HG02759 (cell line): ENCODE data around the gene KLF7.

Source experiments
- ATAC-seq: cut with Tn5 transposase; IDR thresholded peaks from one replicate; pipeline ENCODE4 v1.9.1; 2021; ENCODE audit warnings: mild to moderate bottlenecking, moderate library complexity; ENCODE audit not compliant: unreplicated experiment

KLF7 gene

DNA sequence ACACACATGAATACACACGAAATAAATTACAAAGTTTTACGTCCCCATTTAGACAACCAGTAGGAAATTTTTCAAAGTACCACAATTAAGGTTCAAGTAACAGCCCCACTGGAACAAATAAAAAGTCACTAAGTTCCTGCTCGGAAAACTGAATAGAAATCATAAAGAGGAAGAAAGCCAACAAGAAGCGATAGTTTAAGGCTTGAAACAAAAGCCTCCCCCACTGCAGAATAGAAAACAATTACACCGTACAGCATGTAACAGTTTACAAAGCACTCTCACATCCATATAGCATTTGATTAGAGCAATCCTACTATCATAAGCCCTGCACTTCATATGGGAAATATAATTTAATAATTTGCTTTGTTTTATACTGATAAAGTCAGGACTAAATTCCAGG, 15.5 kb downstream of the KLF7 start:
- ATAC-seq, result no peak

DNA sequence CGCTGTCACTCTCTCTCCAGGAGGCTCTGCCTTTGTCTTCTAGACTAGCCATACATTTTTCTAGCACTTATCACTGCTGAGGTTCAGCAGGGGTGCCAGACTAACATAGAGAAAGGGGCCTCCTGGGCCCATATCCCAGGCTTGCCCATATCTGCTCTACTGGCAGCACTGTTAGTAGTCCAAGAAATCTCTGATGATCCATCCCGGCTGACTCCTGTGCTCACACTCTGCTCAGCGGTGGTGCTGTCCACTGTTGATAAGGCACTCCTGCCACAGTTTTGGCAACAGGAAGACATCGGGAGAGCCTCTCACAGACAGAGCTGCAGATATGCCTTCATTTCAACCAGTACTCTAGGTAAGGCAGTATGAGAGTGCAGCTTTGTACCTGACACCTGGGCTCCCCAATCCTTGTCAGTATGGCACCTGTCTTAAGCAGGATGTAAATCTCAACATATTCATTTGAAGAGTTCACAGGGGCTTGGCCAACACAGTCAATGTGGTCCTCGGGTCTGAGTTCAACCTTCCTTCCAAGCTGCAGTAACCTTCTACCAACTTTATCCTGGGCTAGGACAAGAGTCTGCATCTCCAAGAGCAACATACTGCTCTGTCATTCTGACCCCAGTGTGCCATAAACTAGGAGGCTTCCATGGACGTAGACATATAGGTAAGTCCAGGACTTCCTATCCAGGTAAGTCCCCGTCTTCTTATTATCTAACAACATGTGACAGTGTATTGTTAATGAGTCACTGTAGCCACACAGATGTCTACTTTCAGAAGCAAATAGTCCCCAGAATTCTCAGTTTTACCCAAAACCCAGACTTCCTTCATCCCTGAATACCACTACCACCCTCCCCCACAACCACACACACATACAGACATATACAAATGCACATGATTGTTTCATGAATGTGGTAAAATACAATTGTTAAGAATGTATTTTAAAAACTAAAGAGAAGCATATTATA, 16.2 kb downstream of the KLF7 start:
- ATAC-seq, result peak; percentile 89

DNA sequence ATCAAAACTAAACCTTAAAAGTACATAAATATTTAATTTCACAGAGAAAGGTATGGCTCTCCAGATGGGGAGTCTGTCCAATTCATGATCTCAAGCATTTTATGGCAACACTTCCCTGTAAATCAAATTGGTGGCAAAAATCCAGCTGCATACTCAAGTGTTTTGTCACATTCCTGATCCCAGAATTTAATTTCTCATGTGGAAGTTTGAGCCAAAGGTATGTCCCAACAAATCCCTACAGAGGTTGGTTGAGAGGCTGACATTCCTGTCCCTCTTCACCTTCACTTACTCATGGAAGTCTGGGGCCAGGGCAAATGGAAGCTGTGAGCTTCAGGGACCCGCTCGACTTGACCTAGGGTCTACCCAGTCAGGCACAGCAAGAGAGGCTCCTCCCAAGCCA, 17.7 kb downstream of the KLF7 start:
- ATAC-seq, result no peak

DNA sequence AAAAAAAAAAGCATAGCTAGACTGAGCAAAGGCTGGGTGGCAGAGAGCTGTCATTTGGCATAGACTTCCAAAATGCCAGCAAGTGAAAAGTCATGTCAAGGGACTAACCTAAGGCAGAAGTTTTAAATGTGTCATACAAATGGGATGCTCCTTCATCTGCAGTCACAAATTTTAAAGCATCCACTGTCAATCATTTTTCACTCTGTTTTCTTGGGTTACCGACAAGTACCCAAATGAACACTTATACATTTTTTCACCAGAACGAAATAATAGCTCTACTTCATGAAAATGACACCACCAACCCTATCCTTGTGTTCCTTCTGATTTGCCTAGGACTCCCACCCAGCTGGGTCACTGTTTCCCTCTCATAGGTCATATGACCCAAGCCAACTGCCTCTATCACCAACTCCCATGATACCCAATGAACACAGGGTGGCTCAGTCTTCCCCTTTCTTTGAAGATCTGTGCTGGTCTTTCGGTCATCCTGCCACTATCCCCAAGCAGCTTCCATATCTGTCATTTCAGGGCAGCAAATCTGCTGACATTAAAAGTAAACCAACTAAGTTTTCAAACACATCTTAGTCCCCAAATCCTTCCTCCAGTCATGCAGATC, 21.5 kb downstream of the KLF7 start:
- no peak for ATAC-seq

DNA sequence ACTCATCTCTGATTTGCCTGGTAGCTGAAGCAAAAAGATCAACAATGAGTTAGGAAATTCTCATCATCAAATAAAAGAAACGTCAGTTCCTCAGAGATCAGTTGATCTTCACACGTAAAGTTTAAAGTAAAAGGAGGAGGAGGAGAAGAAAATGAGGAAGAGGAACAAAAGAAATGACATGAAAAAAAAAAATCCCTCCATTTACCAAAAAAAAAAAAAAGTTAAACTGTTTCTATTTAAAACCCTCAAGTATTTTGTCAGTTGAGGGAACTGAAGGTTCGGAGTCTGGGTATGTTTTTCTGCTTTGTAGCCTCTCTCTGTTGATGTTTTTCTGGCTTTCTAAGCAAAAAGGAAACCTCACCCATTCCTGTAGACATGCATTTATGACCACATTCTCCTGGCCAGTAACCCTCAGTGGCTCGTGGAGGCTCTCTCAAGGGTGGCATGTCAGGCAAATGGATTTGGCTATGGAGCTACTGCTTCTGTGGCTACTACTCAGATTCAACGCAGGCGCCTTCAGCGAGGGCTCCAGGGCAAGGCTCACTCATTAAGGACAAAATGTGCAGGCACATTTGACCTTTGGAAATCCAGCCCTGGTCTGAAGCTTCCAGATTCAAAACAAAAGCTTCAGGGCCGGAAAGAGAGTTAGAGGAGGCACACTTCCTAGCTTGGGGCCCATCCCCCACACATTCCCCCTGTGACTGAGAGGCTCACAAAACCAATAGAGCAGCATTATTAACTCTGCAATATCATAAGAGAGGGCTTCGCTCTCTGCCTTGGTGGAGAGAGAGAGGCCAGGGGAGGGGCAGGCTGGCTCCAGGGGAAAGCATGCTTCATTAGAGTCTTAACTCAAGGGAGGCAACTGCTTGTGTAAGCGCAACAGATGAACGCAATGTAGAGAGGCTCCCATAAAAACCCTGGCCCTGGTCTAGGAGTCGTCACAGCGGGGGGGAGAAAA, 22.3 kb downstream of the KLF7 start:
- ATAC-seq, result peak; percentile 58

DNA sequence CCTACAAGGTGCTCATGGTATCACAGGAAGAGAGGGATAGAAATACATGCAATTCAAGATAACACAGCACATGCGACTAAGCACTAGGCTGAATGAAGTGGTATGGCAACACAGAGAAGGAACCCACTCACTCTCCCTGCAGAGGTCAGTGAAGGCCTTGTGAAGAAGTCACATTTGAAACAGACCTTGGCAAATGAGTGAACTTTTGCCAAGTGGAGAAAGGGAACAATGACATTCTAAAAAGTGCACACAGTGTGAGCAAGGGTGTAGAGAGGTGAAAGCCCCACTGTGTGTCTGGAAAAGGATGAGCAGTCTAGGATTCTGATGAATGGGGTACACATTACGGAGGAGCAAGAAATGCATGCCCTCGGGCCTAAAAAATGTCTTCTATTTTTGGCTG, 23.3 kb downstream of the KLF7 start:
- ATAC-seq, result peak; percentile 45

DNA sequence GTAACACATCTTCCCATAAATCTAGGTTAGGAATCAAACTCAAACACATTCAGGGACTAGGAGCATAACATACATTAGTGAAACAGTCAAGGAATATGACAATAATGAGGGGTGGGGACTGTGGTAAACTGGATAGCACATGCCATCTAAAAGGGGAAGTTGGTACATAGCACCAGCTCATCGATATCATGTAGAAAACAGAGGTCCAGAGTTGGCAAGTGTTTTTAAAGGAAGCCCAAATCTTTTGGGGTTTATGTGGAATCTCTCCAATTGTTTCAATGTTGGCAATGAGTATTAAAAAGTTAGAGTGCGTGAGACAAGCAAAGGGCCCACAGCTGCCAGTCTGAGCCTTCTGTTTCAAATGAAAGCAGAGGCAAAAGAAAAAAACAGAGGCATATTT, 24.4 kb downstream of the KLF7 start:
- no peak for ATAC-seq

DNA sequence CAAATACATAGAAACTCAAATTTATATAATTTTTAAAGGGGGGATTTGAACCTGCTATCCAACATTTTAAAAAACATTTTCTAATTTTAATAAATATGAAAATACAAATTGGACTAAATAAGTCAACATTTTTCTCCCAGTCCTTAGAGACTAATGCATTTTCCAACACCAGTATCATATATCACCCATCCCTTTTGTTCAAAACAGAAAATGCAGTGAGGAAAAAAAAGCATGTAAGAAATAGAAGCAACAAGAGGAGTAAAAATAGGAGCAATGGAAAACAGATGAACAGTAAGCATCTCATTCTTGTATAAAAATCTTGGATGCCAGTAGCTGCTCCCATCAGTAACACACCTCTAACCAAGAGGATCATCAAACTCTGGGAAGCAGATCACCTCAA, 25.5 kb downstream of the KLF7 start:
- ATAC-seq, result no peak

DNA sequence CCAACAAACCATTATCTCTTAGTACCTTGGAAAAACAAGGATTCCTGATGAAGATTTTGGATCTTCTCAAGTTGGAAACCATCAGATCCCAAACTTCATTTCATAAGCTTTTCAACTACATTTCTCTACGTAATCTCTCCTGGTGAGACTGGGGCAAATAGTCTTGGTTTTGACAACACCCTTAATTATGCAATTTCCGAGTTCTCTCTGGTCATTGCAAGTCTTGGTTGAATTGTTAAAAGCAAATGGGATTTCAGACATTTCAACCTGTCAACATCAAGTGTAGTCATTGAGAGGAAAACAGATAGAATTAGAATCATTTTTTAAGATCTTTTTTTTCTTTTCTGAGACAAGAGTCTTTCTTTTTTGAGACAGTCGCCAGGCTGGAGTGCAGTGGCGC, 26.2 kb downstream of the KLF7 start:
- ATAC-seq, result no peak

DNA sequence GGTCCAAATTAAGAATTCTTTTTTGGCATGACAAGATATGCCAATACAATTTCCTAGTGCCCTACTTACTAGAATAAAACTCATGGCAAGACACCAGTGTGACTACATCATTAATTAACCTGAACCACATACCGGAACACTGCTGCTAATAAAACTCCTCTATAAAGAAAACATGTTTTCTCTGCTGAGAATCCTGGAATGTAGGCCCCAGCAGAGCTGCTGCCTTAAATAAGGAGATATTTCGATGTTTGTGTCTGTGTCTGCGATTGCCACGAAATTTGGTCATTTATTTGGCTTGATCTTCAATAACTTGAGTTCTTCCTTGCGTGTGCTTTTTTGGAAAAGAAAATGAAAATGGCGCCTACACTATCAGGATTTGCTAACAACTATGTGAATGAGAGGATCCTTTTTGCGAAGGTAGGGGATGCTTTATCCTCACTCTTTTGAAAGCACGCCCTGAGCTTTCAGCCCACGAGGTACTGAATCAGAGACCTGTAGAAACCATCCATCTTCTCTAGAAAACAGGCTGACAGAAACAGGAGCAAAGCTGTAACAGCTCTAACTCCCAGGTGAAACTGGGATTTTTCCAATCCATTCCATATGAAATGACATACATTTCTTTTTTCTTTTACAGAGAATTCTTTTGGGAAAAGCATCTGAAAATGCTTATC, 27.0 kb downstream of the KLF7 start:
- no peak for ATAC-seq

DNA sequence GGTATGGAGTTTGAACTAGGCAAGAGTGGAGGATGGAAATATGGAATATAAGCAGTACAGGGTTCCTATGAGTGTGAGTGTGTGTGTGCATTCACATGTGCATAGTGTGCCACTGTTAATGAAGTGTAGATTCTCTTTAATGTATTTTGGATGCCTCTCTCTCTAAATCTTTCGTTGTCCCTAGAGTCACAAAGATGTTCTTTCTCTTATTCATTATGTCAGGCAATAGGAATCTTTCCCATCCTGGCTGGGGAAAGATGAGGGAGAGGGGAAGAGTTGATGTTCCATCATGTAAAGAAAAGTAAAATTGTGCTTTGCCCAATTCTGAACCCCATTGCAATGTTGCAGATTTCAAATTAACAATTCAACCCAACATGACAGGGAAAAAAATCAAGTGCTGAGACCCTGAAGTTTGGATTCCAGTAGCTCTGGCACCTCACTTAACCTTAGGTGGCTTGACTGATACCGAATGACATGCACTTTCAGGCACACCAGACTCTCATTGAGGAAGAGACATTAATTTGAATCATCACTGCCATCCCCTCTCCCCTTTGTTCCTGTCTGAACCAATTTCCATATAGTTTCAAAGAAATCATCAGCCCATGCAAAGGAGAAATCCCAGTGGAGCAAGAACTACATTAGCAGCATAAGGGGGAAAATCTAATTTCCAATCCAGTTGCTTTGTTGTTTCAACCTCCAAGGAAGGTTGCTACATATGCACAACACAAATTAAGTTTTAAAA, 28.0 kb downstream of the KLF7 start:
- ATAC-seq, result no peak

DNA sequence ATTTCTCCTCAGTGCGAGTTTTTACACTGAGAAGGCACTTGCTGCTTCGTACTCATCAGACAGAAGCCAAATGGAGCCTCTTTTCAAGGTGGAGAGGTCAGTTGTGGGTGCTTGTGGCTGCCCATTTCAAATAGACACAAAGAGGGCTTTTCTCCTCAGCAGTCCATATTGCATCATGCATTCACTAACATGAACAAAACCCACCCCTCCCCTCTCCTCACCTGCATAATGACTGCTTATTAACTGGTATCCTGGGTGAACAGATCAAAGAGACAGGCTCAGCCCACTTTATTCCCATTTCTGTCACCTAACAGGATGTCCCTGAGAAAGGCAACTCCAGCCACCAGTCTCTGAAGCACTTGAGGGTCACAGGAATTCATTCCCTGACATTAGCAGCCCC, 28.9 kb downstream of the KLF7 start:
- ATAC-seq, result no peak

DNA sequence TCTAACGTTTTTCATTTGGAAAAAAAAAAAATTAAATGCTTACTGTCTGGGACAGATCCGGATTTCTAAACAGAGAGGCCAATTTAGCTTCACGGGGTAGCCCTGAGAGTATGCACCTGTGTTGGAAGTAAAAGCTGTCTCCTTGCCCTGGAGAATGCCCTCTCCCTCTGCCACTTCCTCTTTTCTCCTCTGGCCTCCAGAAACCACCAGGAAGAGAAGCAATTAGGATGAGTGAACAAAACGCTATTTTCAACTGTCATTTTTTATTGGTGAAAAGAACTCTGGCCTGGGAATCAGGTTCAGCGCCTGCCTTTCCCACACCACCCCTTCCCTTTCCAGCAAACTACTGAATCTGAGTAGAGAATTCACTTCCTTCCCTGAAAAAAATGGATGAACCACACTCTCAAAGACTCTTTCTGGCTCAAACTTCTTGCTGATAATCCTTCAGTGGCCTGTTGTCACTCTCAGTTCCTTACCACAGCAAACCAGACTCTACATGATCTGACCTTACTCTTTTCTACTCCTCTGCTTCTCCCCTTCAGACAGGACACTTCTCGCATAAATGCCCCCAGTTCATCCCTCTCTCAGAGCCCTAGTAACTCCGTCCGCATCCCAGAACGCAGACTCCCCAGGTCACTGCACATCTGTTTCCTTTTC, 29.8 kb downstream of the KLF7 start:
- ATAC-seq, result no peak

DNA sequence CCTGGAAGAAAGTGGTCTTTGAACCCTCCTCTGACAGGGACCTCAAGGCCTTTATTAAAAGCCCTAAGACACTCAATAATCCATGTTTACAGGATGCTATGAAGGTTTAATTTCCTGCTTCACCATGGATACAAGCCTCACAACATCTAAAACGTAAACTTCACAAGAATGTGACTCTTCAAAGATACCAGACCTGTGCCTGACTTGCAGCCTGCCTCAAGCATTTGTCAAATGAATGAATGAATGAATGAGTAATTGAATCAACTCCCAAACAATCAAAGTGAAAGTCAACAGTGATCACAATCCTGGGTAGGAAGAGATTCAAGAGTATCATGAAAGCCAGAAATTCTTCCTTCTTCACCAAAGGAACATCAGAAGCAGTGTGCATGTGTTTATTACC, 30.4 kb downstream of the KLF7 start:
- no peak for ATAC-seq

DNA sequence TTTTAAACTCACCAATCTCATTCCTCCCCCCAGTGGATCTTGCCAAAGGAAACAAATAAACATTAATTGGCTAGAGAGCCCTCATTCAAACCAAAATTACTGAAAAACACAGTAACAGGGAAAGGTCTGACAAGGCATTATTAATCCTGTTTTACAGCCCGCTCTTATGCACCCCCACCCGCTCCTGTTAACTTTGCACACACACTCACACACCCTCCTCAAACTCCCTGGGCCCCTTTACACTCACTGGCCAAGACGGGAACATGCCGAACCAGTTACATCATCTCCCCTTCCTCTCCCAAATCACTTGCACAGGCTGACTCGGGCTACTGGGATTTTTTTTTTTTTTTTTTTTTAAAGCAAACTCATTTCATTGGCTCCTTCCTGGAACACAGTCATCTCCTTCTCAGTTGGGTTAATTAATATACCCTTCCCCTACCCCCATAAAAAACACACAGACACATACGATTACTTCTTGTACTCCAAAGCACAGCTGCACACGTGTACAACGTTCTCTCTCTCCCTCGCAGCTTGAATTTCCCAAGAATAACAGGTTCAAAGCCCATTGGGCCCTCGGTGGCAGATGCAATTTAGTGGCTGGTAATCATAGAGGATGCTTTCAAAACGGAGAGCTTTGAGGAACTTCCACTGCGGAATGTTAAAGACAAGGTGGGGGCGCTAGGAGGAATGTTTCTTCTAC, 31.8 kb downstream of the KLF7 start:
- no peak for ATAC-seq

DNA sequence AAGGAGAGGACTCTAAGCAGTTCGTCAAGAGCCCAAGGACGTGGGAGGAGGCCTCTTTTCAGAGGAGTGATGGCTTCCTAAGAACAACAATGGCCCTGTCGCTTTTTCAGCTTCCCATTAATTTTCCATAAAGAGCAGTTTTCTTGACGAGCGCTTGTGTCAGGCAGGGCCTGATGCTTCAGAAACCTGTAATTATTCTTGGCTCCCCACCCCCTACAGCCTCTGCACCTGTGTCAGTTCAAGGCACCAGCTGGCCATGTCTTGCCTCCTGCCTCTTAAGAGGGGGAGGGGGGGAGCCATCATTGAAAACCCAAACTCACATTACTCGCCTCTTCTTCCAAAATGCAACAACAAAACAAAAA, 32.3 kb downstream of the KLF7 start:
- no peak for ATAC-seq

DNA sequence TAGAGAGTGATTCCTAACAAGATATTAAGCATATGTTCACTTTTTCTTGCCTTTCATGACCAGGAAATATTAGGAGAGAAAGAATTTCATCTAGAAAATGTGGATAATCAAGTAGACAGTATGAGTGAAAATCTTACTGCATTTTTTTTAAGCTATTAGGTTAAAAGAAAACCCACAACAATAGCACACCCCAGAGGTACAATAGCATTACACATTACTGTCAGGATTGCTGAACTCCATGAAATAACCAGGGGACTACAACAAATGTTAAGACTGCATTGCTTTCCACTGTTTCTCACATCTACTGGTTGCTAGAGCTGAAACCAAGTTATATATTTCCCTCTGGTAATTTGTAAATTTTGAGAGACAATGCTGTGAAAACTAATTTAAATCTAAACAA, 33.7 kb downstream of the KLF7 start:
- no peak for ATAC-seq

DNA sequence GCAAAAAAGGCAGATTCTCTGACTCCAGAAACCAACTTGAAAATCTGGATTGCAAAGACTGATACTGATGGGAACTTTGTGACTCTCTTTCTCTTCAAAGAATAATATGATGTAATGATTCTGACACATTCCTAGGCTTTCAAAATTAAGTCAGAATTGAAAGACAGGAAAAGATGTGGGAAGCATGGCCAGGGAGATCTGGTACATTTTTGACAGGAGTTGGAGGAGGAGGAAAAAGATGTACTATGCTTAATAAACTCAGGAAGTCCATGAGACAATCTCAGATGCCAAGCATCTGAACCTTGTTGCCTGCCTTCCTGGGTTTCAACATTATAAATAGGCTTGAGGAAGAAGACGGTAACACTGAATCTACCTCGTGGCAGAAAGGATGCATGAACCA, 34.2 kb downstream of the KLF7 start:
- ATAC-seq, result no peak

DNA sequence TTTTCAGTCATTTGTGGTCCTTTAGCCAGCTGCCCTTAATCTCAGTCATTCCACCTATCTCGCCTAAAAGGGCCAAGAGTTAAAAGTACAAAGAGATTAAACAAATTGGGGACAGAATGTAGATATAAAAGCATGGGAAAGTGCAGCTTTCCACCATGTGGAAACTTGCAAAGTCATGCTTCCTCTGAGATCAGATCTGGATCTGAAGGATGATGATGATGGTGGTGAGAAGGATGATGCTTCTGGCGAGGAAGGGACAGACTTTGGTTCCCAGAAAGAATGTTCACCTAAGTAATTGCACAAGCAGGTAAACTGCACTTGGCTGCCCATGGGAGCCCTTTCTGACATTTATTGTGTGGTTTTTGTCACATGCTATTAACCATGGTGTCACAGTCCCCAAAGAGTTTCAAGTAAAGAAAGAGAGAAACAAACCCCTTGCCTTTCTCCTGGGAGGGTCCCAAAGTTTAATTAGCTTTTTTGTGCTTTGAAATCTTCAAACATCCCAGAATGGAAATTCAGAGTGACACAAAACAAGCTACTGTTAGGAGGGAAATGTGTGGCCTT, 34.7 kb downstream of the KLF7 start:
- ATAC-seq, result no peak
